Measurements from ENCODE around the gene ARL5C. TPM values are rescaled to one million over a fixed set of nuclear protein-coding genes. Genes with fewer than 3 reads are reported as not detected.

ARL5C gene
- total RNA-seq, 5 donors from 2014 or later (not counting 1 experiment from before 2014, with no cell fraction given), result 0.90 TPM; not detected in 4

GRCh38 chr17:39139561-39139960, 26.4 kb downstream of the ARL5C start:
- H3K9me3 Mint-ChIP-seq, result peaks cover 0 to 3% (median 0%) of the 10 kb centered on the region in 3 donors
- POLR2A ChIA-PET, result no interaction called here
- H3K4me1 Mint-ChIP-seq, result peaks cover 2 to 4% (median 3%) of the 10 kb centered on the region in 3 donors
- peaks cover 10% of the 10 kb centered on the region for H3K36me3 Mint-ChIP-seq
- 98% methylated on average over 8 of the region's 9 CpGs for WGBS (ENCODE audit: insufficient coverage)
- Histone ChIP-seq H3K9me3 (no peaks in the 10 kb centered on the region), H3K27me3 (replicated peaks in 1 of 2; ENCODE audit: control insufficient read depth in 2 of 2, extremely low read depth in 1 of 2, insufficient read depth in 2 of 2, low read length in 1 of 2) (peaks cover 0 to 3% of the 10 kb centered on the region in 2 experiments), H3K4me1 (ENCODE audit: control insufficient read depth in 1 of 2, extremely low read depth in 1 of 2, insufficient read depth in 2 of 2, low read length in 2 of 2) (peaks cover 0 to 5% of the 10 kb centered on the region in 2 experiments), H3K4me3 (ENCODE audit: control insufficient read depth in 1 of 2, extremely low read depth in 1 of 2, low read length in 1 of 2) (no peak overlapping the region), H3K36me3 (ENCODE audit: control insufficient read depth in 2 of 2, extremely low read depth in 1 of 2, insufficient read depth in 1 of 2, low read length in 1 of 2) (peaks cover 0 to 3% of the 10 kb centered on the region in 2 donors), H3K27ac (ENCODE audit: low read length) (no peak overlapping the region)
- CTCF ChIA-PET, result no interaction called here
- no peak overlapping the region for H3K4me3 Mint-ChIP-seq
- no peak overlapping the region for H3K27ac Mint-ChIP-seq
- ATAC-seq (replicated peaks in 1 of 4) (no peak), DNase-seq (no peak)
- H3K27me3 Mint-ChIP-seq, result no peaks in the 10 kb centered on the region

DNA sequence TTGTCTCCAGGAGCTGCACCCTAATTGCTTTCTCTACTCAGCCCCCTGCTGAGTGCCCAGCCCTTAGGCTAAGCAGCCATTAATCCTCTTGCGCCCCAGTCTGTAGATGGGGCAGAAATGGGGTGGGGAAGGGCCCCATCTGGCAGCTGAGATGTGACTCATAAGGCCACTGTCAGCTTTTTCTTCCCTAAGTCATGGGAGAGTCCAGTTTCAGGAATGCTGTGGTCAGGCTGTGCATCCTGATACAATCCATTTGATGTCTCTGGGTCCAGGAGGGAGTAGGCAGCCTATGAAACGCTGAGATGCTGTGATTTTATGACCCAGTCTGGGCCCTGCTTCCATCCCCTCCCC, 26.8 kb downstream of the ARL5C start:
- ChIA-PET CTCF (no interaction called here), POLR2A (no interaction called here)
- H3K27ac Mint-ChIP-seq, result no peak overlapping the region

DNA sequence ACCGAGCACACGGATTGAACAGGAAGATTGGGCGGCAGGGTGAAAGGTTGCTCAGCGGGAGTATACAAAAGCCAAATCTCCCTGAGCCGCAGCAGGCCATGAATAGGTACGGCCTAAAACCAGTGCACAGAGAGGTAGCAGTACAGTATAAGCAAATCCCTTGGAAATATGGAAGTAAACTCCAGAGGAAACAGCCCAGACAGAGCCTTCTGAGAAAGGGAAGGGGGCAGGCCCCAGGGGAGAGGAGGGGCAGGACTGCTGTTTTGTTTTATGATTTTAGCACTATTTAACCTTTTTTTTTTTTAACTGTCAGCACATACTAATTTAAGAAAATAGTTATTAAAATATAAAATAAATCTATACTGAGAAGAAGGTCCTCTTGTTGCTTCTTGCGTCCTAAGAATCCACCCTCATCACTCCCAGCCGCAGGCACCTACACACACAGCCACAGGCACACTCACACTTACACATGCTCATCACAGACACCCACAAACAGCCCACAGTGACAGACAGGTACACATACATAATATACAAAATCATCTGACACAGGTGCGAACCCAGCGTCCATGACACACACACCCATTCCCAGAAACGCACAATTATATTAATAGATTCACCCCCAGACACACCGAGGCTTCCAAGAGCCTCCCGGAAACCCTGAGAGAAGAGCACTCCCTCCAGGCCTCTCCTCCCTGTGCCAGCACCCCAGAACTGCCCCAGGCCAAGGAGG, 27.4 kb downstream of the ARL5C start:
- CTCF ChIA-PET, result interaction anchor here in 1 of 2 donors (0.6 kb wide), 1 partner anchor 867 kb away, joined by 3 read pairs; no protein-coding TSS in a partner anchor
- peaks cover 0 to 3% of the 10 kb centered on the region in 2 donors for H3K36me3 ChIP-seq (ENCODE audit: control insufficient read depth in 2 of 2, extremely low read depth in 1 of 2, insufficient read depth in 1 of 2, low read length in 1 of 2)
- POLR2A ChIA-PET, result no interaction called here
- 94% methylated on average over 12 of the region's 13 CpGs for WGBS (ENCODE audit: insufficient coverage)
- Mint-ChIP-seq H3K36me3 (peaks cover 10% of the 10 kb centered on the region), H3K27me3 (no peaks in the 10 kb centered on the region), H3K4me3 (no peak overlapping the region), H3K27ac (no peak overlapping the region), H3K9me3 (peaks cover 0 to 3% (median 0%) of the 10 kb centered on the region in 3 donors), H3K4me1 (peaks cover 0 to 1% (median 0%) of the 10 kb centered on the region in 3 donors)
- DNase-seq (no peak), ATAC-seq (replicated peaks in 1 of 4) (no peak)
- H3K9me3 ChIP-seq, result no peaks in the 10 kb centered on the region
- no peaks in the 10 kb centered on the region for H3K27me3 ChIP-seq (replicated peaks in 1 of 2; ENCODE audit: control insufficient read depth in 2 of 2, extremely low read depth in 1 of 2, insufficient read depth in 2 of 2, low read length in 1 of 2)
- no peak overlapping the region for H3K4me3 ChIP-seq (ENCODE audit: control insufficient read depth in 1 of 2, extremely low read depth in 1 of 2, low read length in 1 of 2)
- H3K4me1 ChIP-seq (ENCODE audit: control insufficient read depth in 1 of 2, extremely low read depth in 1 of 2, insufficient read depth in 2 of 2, low read length in 2 of 2), result no peaks in the 10 kb centered on the region
- no peak overlapping the region for H3K27ac ChIP-seq (ENCODE audit: low read length)

More for the DNA sequence above, 26.8 kb downstream of the ARL5C start:
- Mint-ChIP-seq H3K4me3 (no peak overlapping the region), H3K27me3 (no peaks in the 10 kb centered on the region), H3K9me3 (peaks cover 0 to 3% (median 0%) of the 10 kb centered on the region in 3 donors), H3K4me1 (peaks cover 0 to 1% (median 0%) of the 10 kb centered on the region in 3 donors), H3K36me3 (peaks cover 10% of the 10 kb centered on the region)
- 60% methylated on average over 1 of the region's 2 CpGs for WGBS (ENCODE audit: insufficient coverage)
- Histone ChIP-seq H3K27ac (ENCODE audit: low read length) (no peak overlapping the region), H3K9me3 (no peaks in the 10 kb centered on the region), H3K27me3 (replicated peaks in 1 of 2; ENCODE audit: control insufficient read depth in 2 of 2, extremely low read depth in 1 of 2, insufficient read depth in 2 of 2, low read length in 1 of 2) (no peaks in the 10 kb centered on the region), H3K4me1 (ENCODE audit: control insufficient read depth in 1 of 2, extremely low read depth in 1 of 2, insufficient read depth in 2 of 2, low read length in 2 of 2) (peaks cover 0 to under 1% of the 10 kb centered on the region in 2 experiments), H3K4me3 (ENCODE audit: control insufficient read depth in 1 of 2, extremely low read depth in 1 of 2, low read length in 1 of 2) (no peak overlapping the region), H3K36me3 (ENCODE audit: control insufficient read depth in 2 of 2, extremely low read depth in 1 of 2, insufficient read depth in 1 of 2, low read length in 1 of 2) (peaks cover 0 to 3% of the 10 kb centered on the region in 2 donors)
- DNase-seq (no peak), ATAC-seq (replicated peaks in 1 of 4) (no peak)

DNA sequence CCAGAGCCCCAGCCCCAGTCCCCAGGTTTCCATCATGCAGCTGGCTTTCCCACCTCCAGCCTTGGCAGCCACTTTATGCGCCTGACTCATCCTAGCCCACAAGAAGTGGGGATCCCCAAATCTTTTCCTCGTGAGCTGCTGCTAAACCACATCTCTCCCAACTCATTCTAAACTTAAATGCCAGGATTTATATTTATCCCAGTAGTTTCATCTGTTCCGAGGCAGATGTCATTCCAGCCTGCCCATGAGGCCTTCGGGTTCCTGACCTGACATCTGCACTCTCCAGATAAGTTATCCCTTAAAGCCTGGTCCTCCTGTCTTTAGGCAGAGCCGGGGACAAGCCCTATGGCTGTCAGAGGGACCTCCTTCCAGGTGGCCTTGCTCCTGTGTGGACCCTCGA, 31.1 kb downstream of the ARL5C start:
- H3K4me1 ChIP-seq (ENCODE audit: control insufficient read depth in 1 of 2, extremely low read depth in 1 of 2, insufficient read depth in 2 of 2, low read length in 2 of 2), result no peaks in the 10 kb centered on the region
- H3K9me3 ChIP-seq, result no peaks in the 10 kb centered on the region
- H3K4me3 Mint-ChIP-seq, result no peak overlapping the region
- no peak for DNase-seq
- no peaks in the 10 kb centered on the region for H3K27me3 Mint-ChIP-seq
- peaks cover 3% of the 10 kb centered on the region in 2 donors for H3K36me3 ChIP-seq (ENCODE audit: control insufficient read depth in 2 of 2, extremely low read depth in 1 of 2, insufficient read depth in 1 of 2, low read length in 1 of 2)
- no peak for ATAC-seq (replicated peaks in 1 of 4)
- ChIA-PET CTCF (no interaction called here), POLR2A (interaction anchor here in 1 of 2 donors (0.6 kb wide), 1 partner anchor 438 kb away, joined by 3 read pairs; no protein-coding TSS in a partner anchor)
- H3K36me3 Mint-ChIP-seq, result peaks cover 14% of the 10 kb centered on the region
- H3K27ac ChIP-seq (ENCODE audit: low read length), result no peak overlapping the region
- H3K4me1 Mint-ChIP-seq, result peaks cover 0 to 1% (median 0%) of the 10 kb centered on the region in 3 donors
- no peak overlapping the region for H3K27ac Mint-ChIP-seq
- no peak overlapping the region for H3K4me3 ChIP-seq (ENCODE audit: control insufficient read depth in 1 of 2, extremely low read depth in 1 of 2, low read length in 1 of 2)
- 81% methylated on average over 6 of the region's 6 CpGs for WGBS (ENCODE audit: insufficient coverage)
- H3K27me3 ChIP-seq (replicated peaks in 1 of 2; ENCODE audit: control insufficient read depth in 2 of 2, extremely low read depth in 1 of 2, insufficient read depth in 2 of 2, low read length in 1 of 2), result no peaks in the 10 kb centered on the region
- H3K9me3 Mint-ChIP-seq, result no peaks in the 10 kb centered on the region

DNA sequence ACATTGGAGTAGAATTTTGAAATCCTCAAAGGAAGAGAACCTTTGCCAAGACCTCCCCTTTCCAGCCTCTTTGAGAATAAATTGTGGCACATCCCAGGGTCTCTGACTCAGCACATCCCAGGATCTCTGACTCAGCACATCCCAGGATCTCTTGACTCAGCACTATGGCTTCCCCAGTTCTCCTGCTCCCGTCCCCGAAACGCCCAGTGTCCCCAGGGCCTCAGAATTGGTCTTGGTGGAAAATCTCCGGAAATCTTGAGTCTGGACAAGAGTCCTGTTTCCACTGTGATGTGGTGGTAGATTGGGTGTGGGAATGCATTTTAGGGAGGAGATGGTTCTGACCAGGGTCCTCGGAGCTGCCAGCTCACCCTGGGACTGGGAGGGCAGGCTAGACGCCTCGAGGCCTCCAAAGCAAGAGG, 33.8 kb downstream of the ARL5C start:
- 92% methylated on average over 6 of the region's 7 CpGs for WGBS (ENCODE audit: insufficient coverage)
- peaks cover 0 to 1% (median 0%) of the 10 kb centered on the region in 3 donors for H3K4me1 Mint-ChIP-seq
- no peak overlapping the region for H3K27ac Mint-ChIP-seq
- no peak overlapping the region for H3K4me3 ChIP-seq (ENCODE audit: control insufficient read depth in 1 of 2, extremely low read depth in 1 of 2, low read length in 1 of 2)
- CTCF ChIA-PET, result no interaction called here
- POLR2A ChIA-PET, result no interaction called here
- H3K9me3 Mint-ChIP-seq, result no peaks in the 10 kb centered on the region
- ATAC-seq (replicated peaks in 1 of 4) (no peak), DNase-seq (no peak)
- H3K36me3 Mint-ChIP-seq, result peaks cover 12% of the 10 kb centered on the region
- peaks cover 0 to 3% of the 10 kb centered on the region in 2 donors for H3K36me3 ChIP-seq (ENCODE audit: control insufficient read depth in 2 of 2, extremely low read depth in 1 of 2, insufficient read depth in 1 of 2, low read length in 1 of 2)
- no peak overlapping the region for H3K4me3 Mint-ChIP-seq
- H3K27me3 Mint-ChIP-seq, result no peaks in the 10 kb centered on the region
- no peaks in the 10 kb centered on the region for H3K27me3 ChIP-seq (replicated peaks in 1 of 2; ENCODE audit: control insufficient read depth in 2 of 2, extremely low read depth in 1 of 2, insufficient read depth in 2 of 2, low read length in 1 of 2)
- H3K9me3 ChIP-seq, result no peaks in the 10 kb centered on the region
- H3K27ac ChIP-seq (ENCODE audit: low read length), result no peak overlapping the region
- H3K4me1 ChIP-seq (ENCODE audit: control insufficient read depth in 1 of 2, extremely low read depth in 1 of 2, insufficient read depth in 2 of 2, low read length in 2 of 2), result no peaks in the 10 kb centered on the region

DNA sequence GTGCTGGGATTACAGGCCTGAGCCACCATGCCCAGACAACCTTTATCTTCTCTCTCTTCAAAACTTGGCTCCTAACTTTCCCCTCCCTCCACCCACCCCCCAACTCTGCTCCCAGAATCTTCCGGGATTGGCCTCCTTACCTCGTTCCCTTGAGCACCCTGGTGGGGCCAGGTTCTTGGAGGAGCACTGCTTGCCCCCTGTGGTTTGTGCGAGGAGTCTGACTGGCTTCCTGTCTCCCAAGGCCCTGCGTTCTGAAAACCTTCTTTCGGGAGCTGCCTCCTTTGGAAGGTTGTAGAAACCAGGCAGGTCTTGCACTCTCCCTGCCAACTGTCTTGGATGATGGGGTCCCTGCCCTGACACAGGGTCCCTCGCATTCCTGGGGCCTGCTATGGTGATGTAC, 34.3 kb downstream of the ARL5C start:
- POLR2A ChIA-PET, result no interaction called here
- no peaks in the 10 kb centered on the region for H3K4me1 ChIP-seq (ENCODE audit: control insufficient read depth in 1 of 2, extremely low read depth in 1 of 2, insufficient read depth in 2 of 2, low read length in 2 of 2)
- ATAC-seq (replicated peaks in 1 of 4) (no peak), DNase-seq (no peak)
- no peak overlapping the region for H3K4me3 ChIP-seq (ENCODE audit: control insufficient read depth in 1 of 2, extremely low read depth in 1 of 2, low read length in 1 of 2)
- Mint-ChIP-seq H3K4me3 (no peak overlapping the region), H3K36me3 (peaks cover 7% of the 10 kb centered on the region), H3K4me1 (peaks cover 0 to 1% (median 0%) of the 10 kb centered on the region in 3 donors), H3K27me3 (no peaks in the 10 kb centered on the region), H3K9me3 (no peaks in the 10 kb centered on the region), H3K27ac (no peak overlapping the region)
- H3K27ac ChIP-seq (ENCODE audit: low read length), result no peak overlapping the region
- no peaks in the 10 kb centered on the region for H3K9me3 ChIP-seq
- CTCF ChIA-PET, result no interaction called here
- WGBS (ENCODE audit: insufficient coverage), result 75% methylated on average over 4 of the region's 6 CpGs
- no peaks in the 10 kb centered on the region for H3K27me3 ChIP-seq (replicated peaks in 1 of 2; ENCODE audit: control insufficient read depth in 2 of 2, extremely low read depth in 1 of 2, insufficient read depth in 2 of 2, low read length in 1 of 2)
- peaks cover 0 to 3% of the 10 kb centered on the region in 2 donors for H3K36me3 ChIP-seq (ENCODE audit: control insufficient read depth in 2 of 2, extremely low read depth in 1 of 2, insufficient read depth in 1 of 2, low read length in 1 of 2)
